Adrenal gland (tissue), 5 donors: ENCODE data around the gene LGALS3BP.

Experiments
- CTCF ChIP-seq, 6 experiments: fragments of 450-650 bp in 4 of 6; fragments of 200-600 bp in 2 of 6; sonication (generic) in 1 of 6; IDR thresholded peaks; 1 replicate in 5 of 6; 2 replicates in 1 of 6; pipeline versions ENCODE4 v1.5.1 to v1.8.0; 2016 to 2021; ENCODE audit warnings: antibody characterized with exemption in 6 of 6, mild to moderate bottlenecking in 2 of 6, moderate library complexity in 1 of 6
- POLR2A ChIP-seq, 2 donors: fragments of 450-650 bp; IDR thresholded peaks; one replicate each; pipeline ENCODE4 v1.6.1; 2017; ENCODE audit warnings: antibody characterized with exemption in 2 of 2, mild to moderate bottlenecking in 2 of 2, moderate library complexity in 1 of 2
- donor health status: DM: no; HTN: no; CAD: no.

- TF ChIP-seq CTCF (IDR thresholded peaks at IDR 0.05) (no peak), POLR2A (IDR thresholded peaks at IDR 0.05) (no peak)
Observed at GRCh38 chr17:78966123-78966813, 13.5 kb downstream of the LGALS3BP start.
